ENCODE measurements around the gene TNK2.
"Not testable (repeated sequence)": the region's sequence is repeated elsewhere in the genome, so short reads cannot be mapped to it uniquely, and the experiment has no call there.

The TNK2 gene

DNA sequence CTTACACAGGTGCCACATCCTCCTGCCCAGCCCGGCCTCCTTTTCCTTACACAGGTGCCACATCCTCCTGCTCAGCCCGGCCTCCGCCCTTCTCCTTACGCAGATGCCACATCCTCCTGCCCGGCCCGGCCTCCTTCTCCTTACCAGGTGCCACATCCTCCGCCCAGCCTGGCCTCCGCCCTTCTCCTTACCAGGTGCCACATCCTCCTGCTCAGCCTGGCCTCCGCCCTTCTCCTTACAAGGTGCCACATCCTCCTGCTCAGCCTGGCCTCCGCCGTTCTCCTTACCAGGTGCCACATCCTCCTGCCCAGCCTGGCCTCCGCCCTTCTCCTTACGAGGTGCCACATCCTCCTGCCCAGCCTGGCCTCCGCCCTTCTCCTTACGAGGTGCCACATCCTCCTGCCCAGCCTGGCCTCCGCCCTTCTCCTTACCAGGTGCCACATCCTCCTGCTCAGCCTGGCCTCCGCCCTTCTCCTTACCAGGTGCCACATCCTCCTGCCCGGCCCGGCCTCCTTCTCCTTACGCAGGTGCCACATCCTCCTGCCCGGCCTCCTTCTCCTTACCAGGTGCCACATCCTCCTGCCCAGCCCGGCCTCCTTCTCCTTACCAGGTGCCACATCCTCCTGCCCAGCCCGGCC, 92.0 kb downstream of the TNK2 start:
- DNase-seq, result not testable (repeated sequence)

DNA sequence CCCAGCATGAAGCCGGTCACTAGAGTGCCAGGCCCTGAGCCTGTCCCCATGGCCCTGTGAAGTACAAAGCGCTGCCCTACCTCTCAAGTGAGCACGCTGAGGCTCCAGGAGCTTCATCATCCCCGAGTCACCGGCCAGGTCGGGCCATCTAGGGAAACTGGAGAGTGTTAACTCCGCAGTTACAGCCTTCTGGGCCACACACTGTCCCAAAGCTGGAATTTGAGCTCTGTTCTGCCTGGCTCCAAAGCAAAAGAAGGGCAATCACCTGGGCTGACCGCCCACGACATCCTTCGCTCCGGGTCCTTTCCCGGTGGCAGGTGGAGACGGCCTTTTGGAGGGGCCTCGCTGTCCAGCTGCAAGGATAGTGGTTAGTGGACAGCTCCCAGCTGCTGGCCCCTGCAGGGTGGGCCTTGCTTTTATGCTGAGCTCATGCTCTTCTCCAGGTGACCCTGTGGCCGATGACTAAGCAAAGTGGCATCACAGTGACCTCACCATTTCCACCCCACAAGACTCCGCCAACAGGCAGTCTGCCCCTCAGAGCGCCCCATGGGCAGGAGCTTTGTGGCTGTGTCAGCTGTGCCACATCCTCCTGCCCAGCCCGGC, 93.1 kb downstream of the TNK2 start:
- no peak for DNase-seq

DNA sequence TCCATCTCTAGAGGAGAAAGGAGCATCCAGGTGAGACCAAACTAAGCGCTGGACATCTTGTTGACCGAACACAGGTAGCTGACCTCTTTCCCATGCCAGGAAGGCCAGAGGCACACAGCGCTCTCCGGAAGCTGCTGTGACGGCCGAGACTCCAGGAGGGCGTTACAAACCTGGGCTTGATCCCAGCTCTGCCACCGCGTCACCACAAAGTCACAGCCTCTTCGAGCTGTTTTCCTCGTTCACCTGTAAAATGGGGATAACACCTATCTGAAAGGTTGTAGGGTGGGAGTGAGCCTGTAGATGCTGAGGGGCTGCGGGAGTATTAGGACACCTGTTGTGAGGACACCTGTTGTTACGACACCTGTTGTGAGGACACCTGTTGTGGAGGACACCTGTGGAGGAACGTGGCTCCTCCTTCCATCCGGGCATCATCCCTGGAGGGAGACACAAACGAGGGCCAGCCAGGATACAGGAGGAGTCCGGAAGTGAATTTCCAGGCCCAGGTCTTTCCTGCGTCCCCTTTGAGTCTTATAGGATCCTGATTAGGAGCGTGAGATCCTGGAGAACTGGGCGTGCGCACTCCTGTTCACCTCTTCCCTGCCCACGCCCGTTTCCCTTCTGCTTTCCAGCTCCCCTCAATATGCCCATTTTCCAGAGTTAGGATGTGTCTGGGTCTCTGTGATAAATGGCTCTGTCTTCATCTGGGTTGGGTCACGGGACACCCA, 94.3 kb downstream of the TNK2 start:
- DNase-seq, result no peak

Data from MV-4-11 (cell line).